NOMO-1 (cell line): ENCODE measurements around the gene SGCA.
A peak's percentile ranks its signal among the peaks of the same experiment; 100 is the strongest.

Experiments
- DNase-seq, 2 experiments: peaks; one replicate each; lab custom pipeline; 2025; ENCODE audit not compliant: unreplicated experiment in 2 of 2; lab: John Stamatoyannopoulos, UW

Gene SGCA

GRCh38 chr17:50180620-50181019 is 14.8 kb downstream of the SGCA start:
- no peak for DNase-seq

- DNase-seq = no peak
These were observed 15.3 kb downstream of the SGCA start for GRCh38 chr17:50181144-50181543.

- DNase-seq = no peak
These were observed 16.1 kb downstream of the SGCA start for GRCh38 chr17:50181591-50182560.

- no peak for DNase-seq
These were observed 17.1 kb downstream of the SGCA start for GRCh38 chr17:50182783-50183420.

GRCh38 chr17:50183421-50183994 is 17.7 kb downstream of the SGCA start:
- DNase-seq = peak; percentile 93 to 95

- peak; percentile 14 to 62 for DNase-seq
These were observed 18.3 kb downstream of the SGCA start for GRCh38 chr17:50184064-50184463.

GRCh38 chr17:50184611-50185398 is 19.0 kb downstream of the SGCA start:
- peak; percentile 67 for DNase-seq

- DNase-seq = no peak
These were observed 20.0 kb downstream of the SGCA start for GRCh38 chr17:50185631-50186471.

GRCh38 chr17:50186661-50187393 is 21.0 kb downstream of the SGCA start:
- DNase-seq = no peak

- no peak for DNase-seq
These were observed 21.6 kb downstream of the SGCA start for GRCh38 chr17:50187394-50187725.

GRCh38 chr17:50187751-50188530 is 22.1 kb downstream of the SGCA start:
- DNase-seq = no peak

GRCh38 chr17:50188531-50188920 is 22.7 kb downstream of the SGCA start:
- no peak for DNase-seq

GRCh38 chr17:50188921-50189549 is 23.2 kb downstream of the SGCA start:
- no peak for DNase-seq

GRCh38 chr17:50189550-50190292 is 23.9 kb downstream of the SGCA start:
- DNase-seq = no peak

GRCh38 chr17:50190293-50190602 is 24.4 kb downstream of the SGCA start:
- DNase-seq = no peak

- no peak for DNase-seq
These were observed 25.0 kb downstream of the SGCA start for GRCh38 chr17:50190603-50191358.
